Right cardiac atrium (tissue), 5 donors: Measurements from ENCODE around the gene ZNF365. TPM values are rescaled to one million over a fixed set of nuclear protein-coding genes. Genes with fewer than 3 reads are reported as not detected.
"Not testable (repeated sequence)": the region's sequence is repeated elsewhere in the genome, so short reads cannot be mapped to it uniquely, and the experiment has no call there.

Source experiments
- ATAC-seq, 2 donors: fragments of 200-7000 bp; cut with Tn5 transposase; one replicate each; pipeline versions ENCODE4 v1.8.0 to v1.9.1; 2020; ENCODE audit warnings: moderate library complexity in 2 of 2, mild to moderate bottlenecking in 1 of 2
- DNase-seq, 3 donors: peaks; one replicate each; pipeline ENCODE4 v3.0.0-alpha.2; 2020
- H3K27ac ChIP-seq: one replicate; pipeline ENCODE4 v1.5.1; 2013; ENCODE audit warnings: mild to moderate bottlenecking, low read length, control low read depth, moderate library complexity
- H3K27me3 ChIP-seq: one replicate; pipeline ENCODE4 v1.6.1; 2013; ENCODE audit not compliant: control insufficient read depth, insufficient read depth
- H3K4me1 ChIP-seq: one replicate; pipeline ENCODE4 v1.6.1; 2013; ENCODE audit warnings: low read length; ENCODE audit not compliant: control insufficient read depth, insufficient read depth
- H3K4me3 ChIP-seq: one replicate; pipeline ENCODE4 v1.5.1; 2013; ENCODE audit warnings: low read length, control low read depth
- H3K9me3 ChIP-seq: one replicate; pipeline ENCODE4 v1.6.1; 2013; ENCODE audit warnings: low read length; ENCODE audit not compliant: control insufficient read depth
- WGBS: extraction: QIAGEN DNeasy Blood & Tissue Kit; methylation state at CpG from one replicate; pipeline ENCODE4 v1.1.7; 2013; 5-methylcytosine and 5-hydroxymethylcytosine counted together
- intact Hi-C, 4 donors: fragments of 100-400 bp; cut with DNase I; formaldehyde crosslinking; loops; one replicate each; pipeline versions ENCODE4 v1.11.0 to v1.14.0; 2022 to 2023
- polyA plus RNA-seq: library from polyadenylated mRNA; stranded (reverse); fragments of 200-250 nt; gene quantifications from one replicate; pipeline ENCODE4 v1.2.3, GENCODE V29; 2013
- total RNA-seq, 4 donors: library from RNA; stranded (reverse); fragmentation: NEBNext Ultra II Directional; extraction: Animal tissue kit (Norgen Biotek cat#: 25700); gene quantifications; one replicate each; pipeline ENCODE4 v1.2.1, GENCODE V29; 2021
- donor health status: healthy with polysubstance abuse.
- donor health status: DM: no; HTN: yes; CAD: no.
- donor health status: DM: no; HTN: no; CAD: no.
- donor health status: DM: no; HTN: yes; CAD: no; lungs with severe emphysema.
- donor health status: DM: yes; HTN: yes; CAD: no.

Gene ZNF365
- total and polyA plus RNA-seq, 5 donors = 0.86 to 4.1 (median 2.9) TPM

DNA sequence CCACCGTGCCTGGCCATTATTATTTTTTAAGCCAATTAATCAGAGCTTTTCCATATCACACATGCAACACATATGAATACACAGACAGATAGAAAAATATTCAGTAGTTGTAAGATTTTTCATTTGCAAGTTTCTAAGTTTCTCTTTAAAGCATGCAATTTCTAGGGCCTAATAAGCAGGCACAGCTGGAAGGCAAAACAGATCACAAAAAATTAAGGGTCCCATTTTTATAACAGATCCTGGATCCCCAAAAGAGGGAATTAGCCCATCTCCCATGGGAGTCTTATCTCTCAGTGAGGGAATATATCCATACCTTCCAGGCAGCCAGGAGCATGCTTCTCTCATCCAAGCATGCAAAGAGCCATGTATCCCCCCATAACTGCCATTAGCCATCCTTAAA, 31.2 kb upstream of the ZNF365 start:
- intact Hi-C loops = no loop called here
- no peak overlapping the region for H3K27ac ChIP-seq
- ATAC-seq (no peak), DNase-seq (no peak)
- no peak overlapping the region for H3K4me3 ChIP-seq
- H3K4me1 ChIP-seq = no peaks in the 10 kb centered on the region
- peaks cover 3% of the 10 kb centered on the region for H3K9me3 ChIP-seq
- no peaks in the 10 kb centered on the region for H3K27me3 ChIP-seq
- WGBS = 93% methylated on average over 1 of the region's 1 CpG

GRCh38 chr10:62348029-62348428, 26.1 kb upstream of the ZNF365 start:
- no peaks in the 10 kb centered on the region for H3K27me3 ChIP-seq
- DNase-seq (no peak), ATAC-seq (no peak)
- intact Hi-C loops = no loop called here
- H3K27ac ChIP-seq = no peak overlapping the region
- H3K4me3 ChIP-seq = no peak overlapping the region
- H3K9me3 ChIP-seq = peaks cover 3% of the 10 kb centered on the region
- no peaks in the 10 kb centered on the region for H3K4me1 ChIP-seq

GRCh38 chr10:62352356-62352970, 21.7 kb upstream of the ZNF365 start:
- Histone ChIP-seq H3K27me3 (no peaks in the 10 kb centered on the region), H3K27ac (no peak overlapping the region), H3K9me3 (no peaks in the 10 kb centered on the region), H3K4me3 (no peak overlapping the region), H3K4me1 (no peaks in the 10 kb centered on the region)
- ATAC-seq (no peak), DNase-seq (no peak)
- intact Hi-C loops = no loop called here

DNA sequence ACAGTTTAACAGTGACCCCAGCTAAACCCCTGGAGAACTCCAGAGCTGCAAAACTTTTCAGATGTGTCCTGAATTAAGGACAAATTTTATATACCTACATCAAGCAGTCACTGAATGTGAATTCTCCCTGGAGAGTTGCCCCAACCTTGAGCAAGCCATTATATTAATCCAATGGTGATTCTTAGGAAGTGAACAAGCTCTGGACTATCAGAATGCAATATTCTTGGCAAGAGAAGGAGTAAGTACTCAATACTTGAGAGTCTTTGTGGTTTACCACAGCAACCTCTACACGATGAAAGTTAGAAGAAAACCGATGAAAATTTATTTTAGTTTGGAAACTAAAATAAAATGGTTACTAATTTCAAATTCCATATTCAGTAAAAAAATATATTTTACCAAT, 19.3 kb upstream of the ZNF365 start:
- Histone ChIP-seq H3K4me3 (no peak overlapping the region), H3K4me1 (no peaks in the 10 kb centered on the region), H3K27me3 (no peaks in the 10 kb centered on the region), H3K27ac (no peak overlapping the region), H3K9me3 (no peaks in the 10 kb centered on the region)
- ATAC-seq (no peak), DNase-seq (no peak)
- intact Hi-C loops = no loop called here
- 88% methylated on average over 2 of the region's 2 CpGs for WGBS

DNA sequence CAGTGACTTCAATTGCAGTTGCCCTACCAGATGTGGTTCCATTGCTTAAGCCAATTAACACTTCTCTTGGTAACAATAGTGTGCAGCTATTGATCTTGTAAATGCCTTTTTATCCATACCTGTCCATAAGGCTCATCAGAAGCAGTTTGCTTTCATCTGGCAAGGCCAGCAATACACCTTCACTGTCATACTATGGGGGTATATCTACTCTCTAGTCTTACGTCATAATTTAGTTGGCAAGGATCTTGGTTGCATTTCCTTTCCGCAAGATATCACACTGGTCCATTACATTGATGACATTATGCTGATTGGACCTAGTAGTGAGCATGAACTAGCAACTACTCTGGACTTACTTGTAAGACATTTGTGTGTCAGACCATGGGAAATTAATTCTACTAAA, 17.7 kb upstream of the ZNF365 start:
- Histone ChIP-seq H3K4me1 (no peaks in the 10 kb centered on the region), H3K27ac (no peak overlapping the region), H3K9me3 (no peaks in the 10 kb centered on the region), H3K4me3 (no peak overlapping the region), H3K27me3 (no peaks in the 10 kb centered on the region)
- ATAC-seq (no peak), DNase-seq (no peak)
- intact Hi-C loops = no loop called here
- 82% methylated on average over 2 of the region's 2 CpGs for WGBS

- H3K9me3 ChIP-seq, H3K27ac ChIP-seq, ATAC-seq, H3K27me3 ChIP-seq, H3K4me1 ChIP-seq, DNase-seq, H3K4me3 ChIP-seq, intact Hi-C loops: not testable (repeated sequence)
- WGBS = 64% methylated on average over 2 of the region's 2 CpGs
Observed at GRCh38 chr10:62358151-62358550, 16.0 kb upstream of the ZNF365 start.

DNA sequence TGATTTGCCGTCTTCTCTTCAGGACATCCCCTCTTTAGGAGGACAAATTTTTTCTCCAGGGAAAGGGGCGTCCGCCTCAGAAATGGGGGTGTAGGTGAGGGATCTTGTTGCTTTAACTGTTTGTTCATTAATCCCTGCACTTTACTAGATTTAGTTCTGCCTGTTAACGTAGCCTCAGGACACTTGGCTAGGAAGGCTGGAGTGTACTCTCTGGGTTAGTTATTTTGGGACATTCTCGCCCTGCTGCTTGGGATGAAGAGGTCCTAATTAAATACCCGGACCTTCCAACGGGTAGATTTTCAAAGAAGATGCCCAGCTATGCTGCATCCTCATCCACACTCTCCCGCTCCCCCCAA, 552 bp upstream of the ZNF365 start:
- H3K27ac ChIP-seq = no peak overlapping the region
- WGBS = 23% methylated on average over 8 of the region's 8 CpGs

DNA sequence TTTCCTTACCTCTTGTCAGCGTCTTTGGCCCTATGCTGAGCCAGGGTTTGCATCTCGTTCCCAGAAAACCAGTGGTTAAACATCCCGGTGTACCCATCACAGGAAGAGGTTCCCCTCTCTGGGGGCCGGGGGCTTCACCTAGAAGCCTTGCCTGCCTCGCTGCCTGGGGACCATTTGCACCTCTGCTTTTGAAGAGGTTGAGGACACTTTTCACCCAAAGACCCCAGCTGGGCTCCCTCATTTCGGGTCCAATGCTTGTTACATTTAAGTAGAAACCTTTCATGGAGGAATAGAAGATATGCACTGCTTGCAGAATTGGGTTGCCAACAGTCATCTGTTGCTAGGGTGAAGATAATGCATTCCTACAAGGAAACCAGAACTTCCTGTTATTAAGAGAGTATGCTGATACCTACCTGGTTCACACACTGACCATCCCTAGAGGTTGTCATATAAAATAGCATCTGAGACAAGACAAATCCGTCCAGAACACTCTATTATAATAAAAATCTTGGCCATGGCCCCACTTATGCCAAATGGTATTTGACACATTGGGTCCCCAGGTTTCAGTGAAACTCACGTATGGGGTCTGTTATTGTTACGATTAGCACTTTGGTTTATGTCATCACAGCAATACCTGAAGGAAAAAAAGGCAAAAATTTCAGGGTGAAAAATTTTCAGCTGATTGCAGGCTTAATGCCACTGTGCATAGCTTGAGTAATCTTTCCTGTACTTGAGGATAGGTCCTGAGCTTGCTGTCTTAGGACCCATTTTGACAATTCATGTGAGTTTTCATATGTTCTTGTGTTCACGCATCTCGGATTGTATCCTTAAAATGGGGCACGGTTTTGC, 917 bp downstream of the ZNF365 start:
- peak in 1 of 2 donors; percentile 17 for ATAC-seq
- WGBS = 64% methylated on average over 12 of the region's 12 CpGs
- intact Hi-C loops = no loop called here
- DNase-seq = no peak
- H3K27me3 ChIP-seq = no peaks in the 10 kb centered on the region
- H3K4me3 ChIP-seq = no peak overlapping the region
- no peaks in the 10 kb centered on the region for H3K9me3 ChIP-seq
- H3K4me1 ChIP-seq = no peaks in the 10 kb centered on the region
- H3K27ac ChIP-seq = no peak overlapping the region

More for the DNA sequence above, 552 bp upstream of the ZNF365 start:
- ATAC-seq (peak; percentile 22 to 37), DNase-seq (no peak)
- Histone ChIP-seq H3K9me3 (no peaks in the 10 kb centered on the region), H3K4me1 (no peaks in the 10 kb centered on the region), H3K4me3 (peak overlapping the region; percentile 76), H3K27me3 (no peaks in the 10 kb centered on the region)
- intact Hi-C loops = no loop called here

GRCh38 chr10:62376071-62377025, 2.2 kb downstream of the ZNF365 start:
- ATAC-seq (no peak), DNase-seq (no peak)
- Histone ChIP-seq H3K27ac (no peak overlapping the region), H3K4me1 (no peaks in the 10 kb centered on the region), H3K27me3 (no peaks in the 10 kb centered on the region), H3K4me3 (no peak overlapping the region), H3K9me3 (no peaks in the 10 kb centered on the region)
- WGBS = 86% methylated on average over 21 of the region's 21 CpGs
- intact Hi-C loops = no loop called here

DNA sequence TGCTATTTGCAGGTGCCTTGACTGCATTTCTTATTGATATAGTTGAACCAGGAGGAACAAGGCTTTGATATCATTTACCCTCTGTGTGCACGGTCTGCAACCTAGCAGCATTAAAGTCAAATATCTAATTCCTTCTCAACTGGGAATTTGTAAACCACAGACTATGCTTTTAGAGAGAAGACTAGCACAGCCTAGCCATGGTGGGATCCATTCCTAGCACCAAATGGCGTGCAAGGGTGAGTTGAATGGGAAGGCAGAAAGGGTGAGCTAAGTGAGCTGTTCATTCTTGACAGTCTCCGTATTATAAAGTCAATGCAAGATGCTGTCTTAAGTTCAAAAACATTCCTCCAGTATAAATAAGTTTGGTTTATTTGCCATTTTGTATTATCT, 2.9 kb downstream of the ZNF365 start:
- no peaks in the 10 kb centered on the region for H3K9me3 ChIP-seq
- intact Hi-C loops = no loop called here
- no peaks in the 10 kb centered on the region for H3K4me1 ChIP-seq
- DNase-seq = no peak
- no peaks in the 10 kb centered on the region for H3K27me3 ChIP-seq
- no peak overlapping the region for H3K27ac ChIP-seq
- no peak overlapping the region for H3K4me3 ChIP-seq
- WGBS = 78% methylated on average over 3 of the region's 3 CpGs
- ATAC-seq = no peak

DNA sequence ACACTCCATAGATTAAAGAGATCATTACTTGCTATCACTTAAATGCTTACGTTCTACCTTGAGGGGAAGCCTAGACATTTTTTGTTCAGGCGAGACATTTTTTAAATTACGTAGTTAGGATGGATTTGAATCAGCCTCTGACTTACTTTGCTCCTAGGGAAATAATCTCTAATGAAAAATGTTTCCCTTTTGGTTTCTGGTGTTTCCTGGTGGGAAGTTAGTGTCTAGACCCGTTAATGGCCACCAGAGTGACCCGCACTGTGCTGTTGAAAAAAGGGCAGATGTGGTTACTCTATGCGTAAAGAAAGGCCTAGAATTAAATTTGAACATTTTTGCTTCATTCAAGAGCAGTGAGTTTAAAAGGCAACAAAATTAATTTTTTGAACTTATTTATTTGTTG, 3.8 kb downstream of the ZNF365 start:
- Histone ChIP-seq H3K4me3 (no peak overlapping the region), H3K9me3 (no peaks in the 10 kb centered on the region), H3K27me3 (no peaks in the 10 kb centered on the region), H3K4me1 (no peaks in the 10 kb centered on the region), H3K27ac (no peak overlapping the region)
- 83% methylated on average over 6 of the region's 6 CpGs for WGBS
- intact Hi-C loops = no loop called here
- DNase-seq (no peak), ATAC-seq (no peak)
